ACHN (cell line): ENCODE data around the gene ZNF79.

Source experiments
- DNase-seq: peaks from one replicate; pipeline ENCODE4 v3.0.0-alpha.2; 2015
- in situ Hi-C: cut with HindIII; loops from 2 replicates; pipeline ENCODE4 v1.10.0; 2017; ENCODE audit warnings: low sequenced_read_pairs, low pct_ligation_motif_present, low pct_unique_long_range_greater_than_20kb

The ZNF79 gene

DNA sequence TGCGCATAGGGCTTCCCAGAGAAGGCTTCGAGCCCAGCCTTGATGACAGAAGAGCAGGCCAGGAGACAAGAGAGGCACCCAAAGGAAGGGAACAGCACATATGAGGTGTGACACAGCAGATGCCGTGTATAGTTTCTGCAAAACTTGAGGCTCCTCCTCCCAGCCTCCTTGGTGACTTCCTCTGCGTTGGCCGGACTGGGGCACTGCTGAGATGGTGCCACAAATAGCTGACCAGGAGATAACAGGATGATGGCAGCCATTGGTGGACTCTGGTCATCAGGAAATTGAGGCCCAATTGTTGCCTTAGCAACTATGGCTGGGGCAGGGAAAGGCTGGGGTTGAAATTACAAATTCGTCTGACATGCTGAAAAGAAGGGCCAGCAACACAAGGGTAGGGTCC lies 4.8 kb upstream of the ZNF79 start:
- in situ Hi-C loops: no loop called here
- no peak for DNase-seq

DNA sequence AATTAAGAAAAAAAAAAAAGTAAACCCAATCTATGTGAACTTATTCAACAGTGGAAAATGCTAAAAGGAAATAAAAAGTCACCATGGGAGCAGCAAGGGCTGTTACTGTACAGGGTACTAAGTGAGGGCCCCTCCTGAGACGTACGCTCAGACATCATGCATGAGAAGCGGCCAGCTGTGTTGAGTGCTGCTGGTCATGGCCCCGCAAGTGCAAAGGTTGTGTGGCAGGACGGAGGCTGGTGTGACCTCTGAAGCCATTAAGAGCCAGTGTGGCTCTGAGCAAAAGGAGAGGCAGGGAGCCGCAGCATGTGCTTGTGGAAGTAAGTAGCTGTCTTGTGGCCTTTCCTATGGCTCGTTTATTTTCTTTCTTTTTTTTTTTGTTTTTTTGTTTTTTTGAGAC lies 3.1 kb upstream of the ZNF79 start:
- in situ Hi-C loops: no loop called here
- DNase-seq: no peak

DNA sequence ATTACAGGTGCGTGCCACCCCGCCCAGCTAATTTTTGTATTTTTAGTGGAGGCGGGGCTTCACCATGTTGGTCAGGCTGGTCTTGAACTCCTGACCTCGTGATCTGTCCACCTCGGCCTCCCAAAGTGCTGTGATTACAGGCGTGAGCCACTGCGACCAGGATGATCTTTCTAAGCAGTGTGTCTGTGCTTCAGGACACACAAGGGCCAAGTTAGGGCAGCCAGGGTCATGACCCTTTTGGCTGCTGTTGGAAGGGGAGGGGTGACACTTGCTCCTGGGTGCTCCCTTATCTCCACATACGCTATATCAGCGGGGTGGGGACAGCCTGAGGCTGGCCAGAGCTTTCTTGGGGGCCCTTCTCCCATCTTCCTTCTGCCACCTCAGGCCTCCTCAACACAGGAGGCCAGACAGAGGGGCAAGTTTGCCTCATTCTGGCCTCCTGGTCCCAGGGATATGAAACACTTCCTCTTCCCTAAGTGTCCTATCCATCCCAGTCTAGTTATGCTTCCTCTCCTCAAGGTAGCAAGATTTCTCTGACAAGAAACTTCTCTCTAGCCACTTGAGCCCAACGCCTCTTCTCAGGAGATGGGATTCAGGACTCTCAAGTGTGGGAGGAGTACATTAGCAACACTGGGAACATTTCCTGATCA lies 1.9 kb upstream of the ZNF79 start:
- DNase-seq: no peak
- in situ Hi-C loops: no loop called here

DNA sequence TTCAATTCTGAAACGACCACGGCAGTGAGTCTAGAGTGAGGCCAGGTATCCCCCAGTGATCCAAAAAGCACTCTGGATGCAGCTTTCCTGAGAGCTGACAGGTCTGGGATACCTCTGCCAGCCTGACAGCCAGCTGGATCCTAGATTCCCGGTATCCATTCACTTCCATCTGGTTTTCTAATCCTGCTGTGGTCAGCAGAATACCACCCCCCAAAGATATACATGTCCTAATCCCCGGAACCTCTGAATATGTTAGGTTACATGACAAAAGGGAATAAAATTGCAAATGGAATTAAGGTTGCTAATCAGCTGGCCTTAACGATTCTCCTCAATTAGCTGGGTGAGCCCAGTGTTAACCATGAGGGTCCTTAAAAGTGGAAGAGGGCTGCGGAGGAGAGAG lies 1.4 kb upstream of the ZNF79 start:
- no peak for DNase-seq
- in situ Hi-C loops: no loop called here

DNA sequence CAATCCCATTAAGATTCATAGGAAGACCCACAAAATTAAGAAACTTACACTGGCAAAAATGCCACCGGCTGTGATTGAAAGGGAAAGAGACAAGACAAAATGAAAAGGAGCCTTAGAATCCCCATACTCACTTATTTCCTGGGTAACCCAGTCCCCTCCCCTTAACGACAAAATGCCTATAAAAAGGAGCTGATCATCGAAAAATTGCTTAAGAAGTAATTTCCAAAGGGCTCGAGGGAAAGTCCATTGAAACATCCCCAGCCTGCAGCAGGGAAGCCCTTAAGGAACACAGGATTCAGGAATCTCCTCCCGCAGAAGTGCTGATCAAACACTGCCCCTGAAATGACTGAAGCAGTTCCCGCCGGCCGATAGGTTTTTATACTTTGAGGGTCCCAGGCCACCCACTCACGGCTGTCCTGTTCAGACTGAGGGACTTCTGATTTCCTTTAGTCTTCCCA lies 677 bp upstream of the ZNF79 start:
- DNase-seq: no peak
- in situ Hi-C loops: no loop called here

DNA sequence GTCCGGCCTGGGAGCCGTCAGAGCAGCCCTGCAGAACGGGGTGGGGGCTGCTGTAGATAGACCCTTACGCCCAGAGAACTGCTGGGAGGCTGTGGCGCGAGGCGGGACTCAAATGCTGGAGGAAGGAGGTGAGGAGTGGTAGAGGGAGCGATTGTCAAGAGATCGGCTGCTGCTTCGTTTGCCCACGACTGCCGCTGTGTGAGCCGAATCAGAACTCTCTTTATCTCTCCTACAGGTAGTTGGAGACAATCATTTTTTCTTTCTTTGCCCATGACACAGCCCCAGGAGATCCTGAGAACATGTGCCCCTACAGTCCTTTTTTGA lies 456 bp downstream of the ZNF79 start:
- in situ Hi-C loops: no loop called here
- no peak for DNase-seq

DNA sequence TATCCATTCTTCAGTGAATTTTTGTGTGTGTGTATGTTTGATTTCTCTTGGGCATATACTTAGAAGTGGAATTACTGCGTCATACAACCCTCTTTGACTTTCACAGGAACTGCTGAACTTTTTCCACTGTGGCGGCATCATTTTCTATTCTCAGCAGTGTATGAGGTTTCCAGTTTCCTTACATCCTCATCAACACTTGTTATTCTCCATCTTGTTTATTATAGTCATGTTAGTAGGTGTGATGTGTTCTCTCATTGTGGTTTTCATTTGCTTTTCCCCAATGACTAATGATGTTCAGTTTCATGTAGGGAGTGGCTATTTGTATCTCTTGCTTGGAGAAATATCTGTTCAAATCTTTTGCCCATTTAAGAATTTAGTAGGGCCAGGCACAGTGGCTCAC lies 2.6 kb downstream of the ZNF79 start:
- in situ Hi-C loops: no loop called here
- DNase-seq: no peak

DNA sequence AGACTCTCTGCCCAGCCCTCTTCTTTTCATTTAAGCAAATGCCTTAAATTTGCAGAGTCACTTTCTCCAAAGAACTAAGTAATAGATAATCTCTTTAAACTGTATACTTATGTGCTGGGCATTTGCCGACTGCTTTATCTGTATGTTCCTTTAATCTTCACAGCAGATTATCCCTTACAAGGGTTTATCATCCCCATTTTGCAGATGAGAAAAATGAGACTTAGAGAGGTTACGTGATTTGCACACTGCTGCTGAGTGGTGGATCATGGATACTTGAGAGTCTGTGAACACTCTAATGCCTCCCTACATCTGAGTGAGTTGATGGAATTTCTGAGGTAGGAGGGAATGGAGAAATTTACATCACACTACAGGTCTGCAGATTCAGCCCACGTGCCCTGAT lies 4.2 kb downstream of the ZNF79 start:
- DNase-seq: no peak

DNA sequence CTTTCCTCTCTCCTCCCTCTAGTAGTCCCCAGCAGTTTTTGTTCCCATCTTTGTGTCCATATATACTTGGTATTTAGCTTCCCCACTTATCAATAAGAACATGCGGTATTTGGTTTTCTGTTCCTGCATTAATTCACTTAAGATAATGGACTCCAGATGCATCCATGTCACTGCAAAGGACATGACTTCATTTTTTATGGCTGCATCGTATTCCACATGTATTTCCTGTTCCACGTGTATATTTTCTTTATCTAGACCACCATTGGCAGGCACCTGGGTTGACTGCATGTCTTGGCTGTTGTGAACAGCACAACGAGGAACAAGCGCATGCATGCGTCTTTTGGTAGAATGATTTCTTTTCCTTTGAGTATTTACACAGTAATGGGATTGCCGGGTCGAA lies 6.2 kb downstream of the ZNF79 start:
- in situ Hi-C loops: no loop called here

More for the DNA sequence above, 4.2 kb downstream of the ZNF79 start:
- in situ Hi-C loops: no loop called here

DNA sequence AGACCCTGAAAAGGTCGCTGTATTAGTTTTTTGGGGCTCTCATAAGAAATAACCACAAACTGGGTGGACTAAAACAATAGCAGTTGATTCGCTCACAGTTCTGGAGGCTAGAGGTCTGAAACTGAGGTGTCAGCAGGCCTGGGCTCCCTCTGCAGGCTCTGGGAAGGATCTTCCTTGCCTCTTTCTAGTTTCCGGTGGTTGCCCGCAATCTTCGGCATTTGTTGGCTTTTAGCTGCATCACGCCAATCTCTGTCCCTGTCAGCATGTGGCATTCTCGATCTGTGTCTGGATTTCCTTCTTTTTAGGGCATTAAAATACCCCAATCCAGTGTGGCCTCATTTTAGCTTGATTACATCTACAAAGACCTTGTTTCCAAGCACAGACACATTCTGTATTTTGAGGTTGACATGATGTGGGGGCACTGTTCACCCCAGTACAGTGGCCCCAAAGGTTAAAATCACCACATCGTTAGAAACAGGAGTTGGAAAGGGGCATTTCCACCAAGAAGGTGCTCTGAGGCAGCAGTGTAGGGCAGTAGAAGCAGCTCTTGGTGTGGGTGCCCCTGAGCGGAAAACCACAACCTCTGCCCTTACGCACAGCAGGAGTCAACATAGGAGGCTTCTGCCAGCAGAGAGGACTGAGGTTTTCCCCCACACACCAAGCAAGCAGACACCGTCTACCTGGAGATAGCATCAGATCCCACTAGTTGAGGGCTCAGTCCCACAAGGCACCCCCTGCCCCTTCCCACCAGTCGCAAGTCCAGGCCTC lies 13.5 kb downstream of the ZNF79 start:
- no peak for DNase-seq
- in situ Hi-C loops: no loop called here

More for the DNA sequence above, 6.2 kb downstream of the ZNF79 start:
- DNase-seq: no peak

DNA sequence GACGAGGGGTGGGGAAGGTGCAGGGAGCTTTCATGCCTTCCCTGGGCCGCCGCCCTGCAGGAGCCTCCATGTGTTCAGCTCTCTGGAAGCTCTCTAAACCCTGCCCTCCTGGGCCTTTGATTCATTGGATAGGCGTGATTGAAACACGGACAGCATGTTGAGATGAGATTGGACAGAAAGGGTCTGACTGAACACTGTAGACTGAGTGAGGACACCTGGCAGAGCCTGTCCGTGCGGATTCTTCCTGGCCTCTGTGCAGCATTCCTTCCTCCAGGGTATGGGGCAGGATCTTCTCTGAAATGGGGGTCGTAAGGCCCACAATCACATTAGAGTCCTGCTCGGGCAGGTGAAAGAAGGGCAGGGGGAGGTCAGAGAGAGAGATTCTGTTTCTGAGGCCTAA lies 14.2 kb downstream of the ZNF79 start:
- no peak for DNase-seq
- in situ Hi-C loops: no loop called here

DNA sequence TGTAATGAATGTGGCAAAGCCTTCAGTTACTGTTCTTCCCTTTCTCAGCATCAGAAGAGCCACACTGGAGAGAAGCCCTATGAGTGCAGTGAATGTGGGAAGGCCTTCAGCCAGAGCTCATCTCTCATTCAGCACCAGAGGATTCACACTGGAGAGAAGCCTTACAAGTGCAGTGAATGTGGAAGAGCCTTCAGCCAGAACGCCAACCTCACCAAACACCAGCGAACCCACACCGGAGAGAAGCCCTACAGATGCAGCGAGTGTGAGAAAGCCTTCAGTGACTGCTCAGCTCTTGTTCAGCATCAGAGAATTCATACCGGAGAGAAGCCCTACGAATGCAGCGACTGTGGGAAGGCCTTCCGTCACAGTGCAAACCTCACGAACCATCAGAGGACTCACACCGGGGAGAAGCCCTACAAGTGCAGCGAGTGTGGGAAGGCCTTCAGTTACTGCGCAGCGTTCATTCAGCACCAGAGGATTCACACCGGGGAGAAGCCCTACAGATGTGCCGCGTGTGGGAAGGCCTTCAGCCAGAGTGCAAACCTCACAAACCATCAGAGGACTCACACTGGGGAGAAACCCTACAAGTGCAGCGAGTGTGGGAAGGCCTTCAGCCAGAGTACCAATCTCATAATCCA lies 20.2 kb downstream of the ZNF79 start:
- peak; percentile 7 for DNase-seq
- in situ Hi-C loops: no loop called here

DNA sequence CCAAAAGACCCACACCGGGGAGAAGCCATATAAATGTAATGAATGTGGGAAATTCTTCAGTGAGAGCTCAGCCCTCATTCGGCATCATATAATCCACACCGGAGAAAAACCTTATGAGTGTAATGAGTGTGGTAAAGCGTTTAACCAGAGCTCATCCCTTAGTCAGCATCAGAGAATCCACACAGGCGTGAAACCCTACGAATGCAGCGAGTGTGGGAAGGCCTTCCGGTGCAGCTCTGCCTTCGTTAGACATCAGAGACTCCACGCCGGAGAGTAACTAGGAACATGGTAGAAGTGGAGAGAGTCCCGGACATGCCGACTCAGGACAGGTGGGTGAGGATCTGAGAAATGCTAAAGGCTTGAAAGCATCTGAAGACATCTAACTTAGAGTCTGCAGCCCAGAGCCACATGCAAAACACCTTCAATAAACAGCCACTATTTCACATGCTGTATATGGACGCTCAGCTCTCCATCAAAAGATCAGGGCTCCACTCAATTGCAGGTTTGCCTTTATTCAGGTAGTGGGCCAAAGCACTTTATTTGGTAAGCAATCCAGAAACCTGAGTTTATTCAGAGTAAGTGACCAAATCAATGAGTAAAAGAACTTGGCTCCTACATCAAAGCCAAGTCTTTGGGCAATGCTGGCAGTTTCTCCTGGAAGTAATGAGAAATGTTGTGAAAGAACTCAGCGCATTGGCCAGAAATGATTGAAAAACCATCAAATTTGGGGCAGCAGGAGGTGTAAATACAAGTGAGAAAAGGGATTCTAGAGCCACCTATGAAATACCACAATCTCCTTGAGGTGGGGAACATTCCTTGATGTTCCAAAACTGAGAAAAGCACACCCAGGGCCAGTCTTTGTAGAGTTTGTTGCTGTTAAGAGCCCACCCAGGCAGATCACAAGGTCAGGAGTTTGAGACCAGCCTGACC lies 21.0 kb downstream of the ZNF79 start:
- in situ Hi-C loops: no loop called here
- DNase-seq: peak; percentile 16

DNA sequence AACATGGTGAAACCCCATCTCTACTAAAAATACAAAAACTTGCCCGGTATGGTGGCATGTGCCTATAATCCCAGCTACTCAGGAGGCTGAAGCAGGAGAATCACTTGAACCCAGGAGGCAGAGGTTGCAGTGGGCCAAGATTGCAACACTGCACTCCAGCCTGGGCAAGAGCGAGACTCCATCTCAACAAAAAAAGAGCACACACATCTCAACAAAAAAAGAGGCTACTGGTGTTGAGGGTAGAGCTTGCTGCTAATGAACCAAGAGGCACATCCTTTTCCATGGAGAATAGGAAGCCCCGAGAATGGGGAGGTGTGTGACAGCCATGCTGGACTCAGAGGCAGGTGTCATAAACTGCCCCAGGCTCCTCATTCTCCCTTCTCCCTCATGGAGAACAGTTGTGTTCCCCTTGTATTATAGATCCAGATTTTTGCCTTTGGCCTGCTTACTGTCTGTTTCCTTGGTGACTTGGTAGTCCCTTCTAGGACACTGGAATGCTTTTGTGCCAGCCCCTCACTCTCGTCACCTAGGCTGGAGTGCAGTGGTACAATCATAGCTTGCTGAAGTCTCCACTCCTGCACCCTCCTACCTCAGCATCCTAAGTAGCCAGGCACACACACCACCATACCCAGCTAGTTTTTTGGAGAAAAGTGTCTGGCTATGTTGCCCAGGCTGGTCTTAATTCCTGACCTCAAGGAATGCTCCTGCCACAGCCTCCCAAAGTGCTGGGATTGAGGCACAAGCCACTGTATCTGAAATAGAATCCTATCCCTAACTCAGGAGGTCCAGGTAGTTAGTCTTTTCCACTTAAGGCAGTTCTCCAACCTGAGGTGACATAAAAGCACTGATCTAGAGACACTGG lies 21.9 kb downstream of the ZNF79 start:
- in situ Hi-C loops: no loop called here
- DNase-seq: peak; percentile 8

DNA sequence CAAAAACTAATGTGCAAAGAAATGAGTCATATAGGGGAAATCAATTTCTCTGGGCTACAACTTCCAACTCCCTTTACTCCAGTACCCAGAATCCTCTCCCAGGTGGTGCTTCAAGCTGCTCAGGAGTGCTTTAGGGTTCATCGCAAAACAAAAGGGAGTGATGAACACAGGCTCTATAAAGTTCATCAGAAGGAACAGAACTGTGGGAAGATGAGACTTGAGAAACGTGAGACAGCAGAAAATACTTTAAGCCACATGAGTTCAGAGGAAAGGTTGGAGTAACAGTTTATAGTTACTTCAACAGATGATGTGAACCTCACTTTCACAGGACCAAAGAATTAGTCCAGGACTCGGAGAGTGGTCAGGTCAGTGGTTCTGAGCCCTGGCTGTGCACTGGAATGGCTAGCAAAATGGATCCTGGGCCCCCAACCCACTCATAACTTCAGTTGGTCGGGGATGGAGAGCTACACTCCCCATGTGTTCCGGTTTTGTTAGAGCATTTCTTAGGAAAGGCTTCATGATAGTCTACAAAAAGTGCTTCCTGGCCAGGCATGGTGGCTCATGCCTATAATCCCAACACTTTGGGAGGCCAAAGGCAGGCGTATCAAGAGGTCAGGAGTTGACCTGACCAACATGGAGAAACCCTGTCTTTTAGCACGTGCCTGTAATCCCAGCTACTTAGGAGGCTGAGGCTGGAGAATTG lies 22.7 kb downstream of the ZNF79 start:
- in situ Hi-C loops: no loop called here
- no peak for DNase-seq

DNA sequence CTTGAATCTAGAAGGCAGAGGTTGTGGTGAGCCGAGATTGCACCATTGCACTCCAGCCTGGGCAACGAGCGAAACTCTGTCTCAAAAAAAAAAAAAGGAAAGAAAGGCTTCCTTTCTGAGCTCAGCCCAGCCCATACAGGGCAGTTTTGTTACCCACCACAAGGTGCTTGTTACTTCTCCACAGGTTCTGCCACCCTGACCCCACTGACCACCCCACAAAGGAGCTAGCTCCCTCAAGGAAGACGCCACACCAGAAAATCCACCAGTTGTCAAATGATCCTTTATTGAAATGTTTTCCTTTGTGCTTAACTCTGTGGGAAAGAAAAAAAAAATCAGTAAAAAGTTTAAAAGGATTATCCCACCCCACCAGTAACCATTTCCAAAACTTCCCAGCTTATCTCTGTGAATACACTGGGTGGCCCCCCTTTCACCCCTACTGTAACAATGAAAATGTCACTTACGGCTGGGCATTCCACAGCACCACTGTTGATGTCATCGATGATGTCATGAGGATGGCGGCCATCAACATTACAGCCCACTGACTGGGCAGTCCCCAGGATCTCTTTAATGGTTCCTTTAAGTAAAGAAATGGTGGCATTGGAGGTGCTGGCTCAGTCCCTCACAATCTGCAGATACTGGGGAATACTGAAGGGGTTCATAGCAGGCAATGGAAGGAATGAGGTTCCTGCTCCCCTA lies 23.4 kb downstream of the ZNF79 start:
- in situ Hi-C loops: no loop called here
- peak; percentile 11 for DNase-seq
